ENCODE results near the gene HEG1.

HEG1 gene

GRCh38 chr3:125043599-125044151, 12.1 kb downstream of the HEG1 start:
- DNase-seq = no peak

DNA sequence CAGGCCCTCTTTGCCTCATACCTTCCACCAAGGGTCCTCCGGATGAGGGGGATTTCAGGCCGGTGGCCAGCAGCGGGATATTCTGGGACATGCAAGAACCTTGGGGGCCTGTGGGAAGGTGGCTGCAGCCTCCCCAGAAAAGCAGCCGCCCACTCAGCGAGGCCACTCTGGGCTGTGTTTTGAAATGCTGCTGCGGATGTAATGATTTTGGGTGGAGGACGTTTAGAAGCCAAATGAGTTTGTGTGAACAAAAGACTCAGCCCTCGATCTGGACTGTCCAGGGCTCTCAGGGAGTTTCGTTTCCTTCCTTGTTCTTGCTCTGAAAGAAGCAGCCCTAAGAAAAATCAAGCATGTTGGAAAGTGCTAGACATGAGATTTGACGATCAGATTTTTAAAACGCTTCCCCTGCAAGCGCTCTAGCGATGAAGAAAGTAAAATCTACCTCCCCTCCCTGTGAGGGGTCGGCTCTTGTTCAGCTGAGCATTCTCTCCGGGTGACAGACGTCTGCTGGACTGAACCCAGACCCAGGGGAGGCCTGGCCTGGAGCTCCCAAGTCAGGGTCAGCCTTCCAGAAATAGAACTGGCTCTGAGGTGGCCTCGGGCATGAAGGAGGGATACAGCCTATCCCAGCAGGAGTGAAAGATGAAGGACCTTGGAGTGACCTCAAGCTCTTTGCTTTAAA, 12.9 kb downstream of the HEG1 start:
- DNase-seq = no peak

DNA sequence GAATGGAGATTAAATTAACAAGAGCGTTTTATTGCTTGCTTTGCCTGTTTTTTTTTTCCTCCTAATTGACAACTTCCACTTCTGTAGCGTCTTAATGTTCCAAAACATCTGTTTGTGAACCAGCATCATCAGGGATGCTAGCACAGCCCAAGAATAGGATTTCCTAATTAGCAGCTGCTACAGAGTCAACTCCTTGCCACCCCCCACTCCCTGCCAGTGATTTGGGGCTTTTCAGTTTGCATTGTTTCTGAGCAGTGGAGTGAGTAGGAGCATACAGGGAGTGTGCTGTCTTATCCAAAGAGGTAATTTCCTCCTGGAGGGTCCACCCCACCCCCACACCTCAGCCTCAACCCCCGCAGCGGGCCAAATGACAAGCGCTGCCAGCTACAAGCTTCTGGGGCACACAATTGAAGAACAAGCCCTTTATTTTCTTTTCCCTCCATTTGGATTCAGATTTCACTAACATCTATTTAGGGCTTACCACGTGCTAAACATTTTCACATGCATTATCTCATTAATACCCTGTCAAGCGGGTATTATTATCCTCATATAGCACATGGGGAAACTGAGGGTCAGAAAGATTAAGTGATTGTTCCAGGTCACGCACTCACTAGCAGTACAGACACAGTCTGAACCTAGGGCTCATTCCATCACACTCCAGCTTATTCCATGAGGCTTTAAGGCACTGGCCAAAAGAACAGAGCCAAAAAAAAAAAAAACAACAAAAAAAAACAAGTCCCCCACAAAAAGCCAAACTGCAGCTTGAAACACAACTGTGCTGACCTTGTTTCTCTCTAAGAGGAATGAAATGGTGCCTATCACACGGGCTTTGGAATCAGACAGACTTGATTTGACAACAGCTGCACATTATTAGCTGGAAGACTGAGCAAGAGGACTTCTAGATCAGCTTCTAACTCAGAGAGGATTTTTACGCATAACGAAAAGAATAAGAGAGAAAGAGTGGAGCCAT, 16.4 kb downstream of the HEG1 start:
- DNase-seq = no peak

GRCh38 chr3:125037498-125038150, 18.2 kb downstream of the HEG1 start:
- no peak for DNase-seq

GRCh38 chr3:125035217-125035616, 20.6 kb downstream of the HEG1 start:
- DNase-seq = no peak

DNA sequence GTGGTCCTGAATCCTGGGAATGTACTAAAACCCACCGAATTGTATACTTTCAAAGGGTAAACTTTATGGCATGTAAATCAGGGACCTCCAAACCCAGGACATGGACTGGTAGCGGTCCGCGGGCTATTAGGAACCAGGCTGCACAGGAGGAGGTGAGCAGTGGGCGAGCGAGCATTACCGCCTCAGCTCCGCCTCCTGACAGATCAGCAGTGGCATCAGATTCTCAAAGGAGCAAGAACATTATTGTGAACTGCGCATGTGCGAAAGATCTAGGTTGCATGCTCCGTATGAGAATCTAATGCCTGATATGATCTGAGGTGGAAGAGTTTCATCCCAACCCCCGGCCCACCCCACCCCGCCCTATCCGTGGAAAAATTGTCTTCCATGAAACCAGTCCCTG, 22.2 kb downstream of the HEG1 start:
- no peak for DNase-seq

GRCh38 chr3:125033135-125033534, 22.7 kb downstream of the HEG1 start:
- DNase-seq = no peak

- DNase-seq = no peak
Measured at GRCh38 chr3:125032683-125033082, 23.1 kb downstream of the HEG1 start.

GRCh38 chr3:125032100-125032643, 23.6 kb downstream of the HEG1 start:
- DNase-seq = no peak

GRCh38 chr3:125031544-125031943, 24.3 kb downstream of the HEG1 start:
- no peak for DNase-seq

DNA sequence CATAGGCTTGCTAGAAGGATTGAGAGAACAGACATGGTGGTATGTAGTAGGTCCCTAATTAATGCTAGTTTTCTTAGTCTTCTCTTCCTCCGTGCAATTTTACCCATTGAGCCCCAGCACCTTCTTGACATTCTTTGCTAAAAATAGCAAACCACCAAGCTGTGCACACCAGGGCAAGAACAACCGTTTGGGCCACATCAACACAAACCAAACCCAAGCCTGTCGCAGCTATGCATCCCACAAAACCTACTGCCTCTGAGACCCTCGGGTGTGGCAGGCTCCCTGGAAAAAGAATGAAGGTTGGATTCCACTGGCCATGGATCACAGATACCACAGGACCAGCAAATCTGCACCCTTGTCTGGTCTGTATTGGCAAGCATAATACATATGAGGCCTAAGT, 27.1 kb downstream of the HEG1 start:
- DNase-seq = no peak

DNA sequence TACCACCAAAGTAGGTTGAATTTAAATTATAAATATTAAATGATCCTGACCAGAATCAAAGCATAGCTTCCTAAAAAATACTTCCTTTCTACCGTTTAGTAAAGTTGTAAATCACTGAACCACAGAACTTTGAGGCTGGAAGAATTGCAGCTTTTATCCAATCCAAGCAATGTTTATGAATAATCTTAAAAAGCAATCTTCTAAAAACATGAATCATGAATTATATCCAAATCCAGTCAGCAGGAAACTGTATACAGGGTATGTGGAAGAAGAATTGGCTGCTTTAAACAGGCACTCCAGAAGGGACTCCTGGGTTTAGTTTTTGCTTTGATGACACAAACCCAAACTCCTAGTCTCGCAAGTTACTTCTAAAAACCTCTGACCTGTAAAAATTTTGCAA, 30.2 kb downstream of the HEG1 start:
- no peak for DNase-seq

GRCh38 chr3:125024817-125025216, 31.0 kb downstream of the HEG1 start:
- DNase-seq = no peak

GRCh38 chr3:125023833-125024555, 31.8 kb downstream of the HEG1 start:
- DNase-seq = no peak

DNA sequence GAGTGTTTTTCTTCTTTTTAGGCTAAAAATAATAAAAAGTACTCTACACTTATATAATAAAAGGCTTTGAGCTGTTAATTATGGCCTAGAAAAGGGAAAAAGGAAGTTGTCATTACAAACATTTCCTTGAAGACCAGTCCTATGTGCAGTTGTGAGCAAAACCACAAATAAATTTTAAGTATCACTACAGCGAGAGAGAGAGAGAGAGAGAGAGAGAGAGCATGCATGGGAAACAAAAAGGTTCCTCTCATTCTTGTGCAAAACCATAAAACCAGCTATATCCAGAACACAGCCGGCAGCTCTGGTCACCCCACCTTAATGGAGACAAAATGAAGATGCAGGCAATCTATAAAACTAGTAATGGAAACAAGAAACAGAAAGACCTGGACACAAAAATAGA, 33.6 kb downstream of the HEG1 start:
- DNase-seq = no peak

DNA sequence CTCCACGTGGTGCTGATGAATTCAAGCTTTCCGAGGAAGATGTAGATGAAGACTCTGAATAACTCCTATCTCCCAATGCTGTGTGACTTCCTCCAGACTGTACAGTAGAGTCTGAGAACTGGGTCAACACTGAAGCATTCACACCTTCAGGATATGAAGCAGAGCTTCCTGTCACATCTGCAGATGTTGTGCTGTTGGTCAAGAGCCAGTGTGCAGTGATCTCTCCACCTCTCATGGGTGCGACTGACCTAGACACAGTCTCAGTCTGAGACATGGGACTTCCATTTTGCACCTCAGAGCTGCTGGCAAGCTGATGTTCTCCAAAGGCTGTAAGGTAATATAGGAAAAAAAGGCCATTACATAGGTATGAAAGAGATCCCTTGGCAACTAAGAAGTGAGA, 36.5 kb downstream of the HEG1 start:
- no peak for DNase-seq

DNA sequence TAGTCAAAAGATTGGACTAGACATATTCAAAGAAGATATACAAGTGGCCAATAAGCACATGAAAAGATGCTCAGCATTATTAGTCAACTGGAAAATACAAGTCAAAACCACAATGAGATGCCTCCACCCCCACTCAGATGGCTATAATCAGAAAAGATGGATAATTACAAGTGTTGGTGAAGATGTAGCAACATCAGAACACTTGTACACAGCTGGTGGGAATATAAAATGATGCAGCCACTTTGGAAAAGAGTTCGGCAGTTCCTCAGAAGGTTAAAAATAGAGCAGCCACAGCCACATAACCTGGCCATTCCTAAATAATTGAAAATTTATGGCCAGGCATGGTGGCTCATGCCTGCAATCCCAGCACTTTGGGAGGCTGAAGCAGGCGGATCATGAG, 38.4 kb downstream of the HEG1 start:
- DNase-seq = no peak

GRCh38 chr3:125014570-125015179, 41.1 kb downstream of the HEG1 start:
- no peak for DNase-seq

GRCh38 chr3:125013095-125013494, 42.7 kb downstream of the HEG1 start:
- DNase-seq = no peak

GRCh38 chr3:125011941-125012340, 43.9 kb downstream of the HEG1 start:
- no peak for DNase-seq

- no peak for DNase-seq
Measured at GRCh38 chr3:125010393-125010792, 45.4 kb downstream of the HEG1 start.

GRCh38 chr3:125008766-125009165, 47.0 kb downstream of the HEG1 start:
- DNase-seq = no peak

Data from SHP77 (cell line).